GM21529 (cell line): Measurements from ENCODE around the gene HOXC13.

ENCODE experiments used
- ATAC-seq: cut with Tn5 transposase; IDR thresholded peaks from one replicate; pipeline ENCODE4 v1.9.1; 2021; ENCODE audit not compliant: unreplicated experiment

The HOXC13 gene

GRCh38 chr12:53980104-53980801 lies 41.6 kb downstream of the HOXC13 start:
- no peak for ATAC-seq

GRCh38 chr12:53980802-53981496 lies 42.3 kb downstream of the HOXC13 start:
- ATAC-seq: no peak

DNA sequence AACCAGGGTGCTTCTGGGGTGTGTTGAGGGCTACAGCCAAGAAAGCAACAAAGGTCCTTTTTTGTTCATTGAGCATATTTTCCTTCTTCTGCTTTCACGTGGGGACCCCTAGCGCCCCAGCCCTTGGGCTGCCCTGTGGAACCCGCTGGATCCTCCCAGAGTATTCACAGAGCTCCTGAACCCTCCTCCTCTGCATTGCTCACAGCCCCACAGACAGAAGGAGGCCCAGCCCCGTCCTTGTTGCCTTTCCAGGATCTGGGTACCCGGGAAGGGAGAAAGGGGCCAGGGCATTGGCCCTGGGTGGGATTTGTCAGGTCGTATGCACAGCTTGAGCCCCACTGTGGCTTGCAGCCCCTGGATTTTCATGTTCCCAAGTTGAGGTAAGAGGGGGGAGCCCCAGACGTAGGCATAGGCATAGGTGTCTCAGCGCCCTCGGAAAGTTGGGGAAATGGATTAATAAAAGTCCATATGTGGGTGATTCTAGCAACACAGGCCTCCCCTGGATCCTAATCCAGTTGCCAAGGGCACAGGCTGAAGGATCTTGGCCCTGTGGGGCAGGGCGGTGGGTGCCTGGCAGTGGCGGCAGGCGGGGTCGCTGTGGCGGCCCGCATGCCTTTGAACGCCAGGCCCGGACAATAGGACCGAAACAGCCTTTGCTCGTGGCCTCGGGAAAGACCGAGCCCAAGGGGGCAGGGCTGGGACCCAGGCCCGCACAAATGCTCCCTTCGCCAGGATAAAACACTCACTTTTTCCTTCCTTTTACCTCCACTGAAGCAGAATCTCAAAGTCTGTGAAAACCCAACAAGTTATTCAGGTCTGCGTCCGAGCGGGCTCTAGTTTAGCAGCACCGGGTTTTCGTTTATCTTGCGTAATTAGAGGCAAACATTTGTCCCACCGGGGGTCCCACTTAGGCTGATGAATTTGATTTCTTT lies 43.3 kb downstream of the HOXC13 start:
- no peak for ATAC-seq

DNA sequence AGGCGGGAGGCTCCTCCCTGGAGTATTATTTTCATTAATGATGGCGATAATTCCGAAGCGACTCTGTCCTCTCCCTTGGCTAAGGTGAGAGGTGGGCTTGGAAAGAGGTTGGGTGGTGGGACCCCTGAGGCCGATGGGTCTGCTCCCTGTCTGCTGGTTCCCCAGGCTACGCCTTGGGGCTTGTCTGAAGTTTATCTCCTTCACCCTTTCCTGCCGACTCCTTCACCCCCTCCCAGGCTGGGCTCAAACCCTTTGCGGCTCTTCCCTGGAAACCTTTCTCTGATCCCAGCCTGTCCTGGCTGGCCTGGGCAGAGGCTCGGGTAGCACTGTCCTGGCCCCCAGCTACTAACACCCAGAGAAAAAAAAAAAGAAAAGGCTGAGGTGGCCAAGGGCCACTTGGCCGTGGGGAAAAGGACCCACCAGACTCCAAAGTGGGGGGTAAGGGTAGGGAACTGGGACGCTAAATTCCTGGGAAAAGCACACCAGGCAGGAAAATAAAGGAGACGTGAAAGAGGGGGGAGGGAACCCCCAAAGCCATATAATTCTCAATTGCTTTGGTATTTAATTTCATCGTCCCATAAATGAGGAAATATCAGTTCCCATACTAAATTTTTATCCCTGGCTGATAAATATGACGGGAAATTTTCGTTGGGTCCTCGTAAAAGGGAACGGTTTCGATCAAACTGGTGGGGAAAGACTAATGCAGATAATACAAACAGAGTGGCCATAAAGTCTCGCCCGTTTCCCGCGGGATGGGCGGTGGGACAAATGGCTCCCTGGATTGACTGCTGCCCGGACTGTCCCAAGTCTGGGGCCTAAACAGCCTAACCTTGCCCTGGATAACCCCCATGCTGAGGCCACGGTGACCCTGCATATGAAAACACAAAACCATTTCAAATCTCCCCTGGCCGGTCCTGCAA lies 44.3 kb downstream of the HOXC13 start:
- no peak for ATAC-seq

- ATAC-seq: no peak
Observed at GRCh38 chr12:53983568-53983949, 44.9 kb downstream of the HOXC13 start.

- ATAC-seq: no peak
Observed at GRCh38 chr12:53983950-53984572, 45.4 kb downstream of the HOXC13 start.

DNA sequence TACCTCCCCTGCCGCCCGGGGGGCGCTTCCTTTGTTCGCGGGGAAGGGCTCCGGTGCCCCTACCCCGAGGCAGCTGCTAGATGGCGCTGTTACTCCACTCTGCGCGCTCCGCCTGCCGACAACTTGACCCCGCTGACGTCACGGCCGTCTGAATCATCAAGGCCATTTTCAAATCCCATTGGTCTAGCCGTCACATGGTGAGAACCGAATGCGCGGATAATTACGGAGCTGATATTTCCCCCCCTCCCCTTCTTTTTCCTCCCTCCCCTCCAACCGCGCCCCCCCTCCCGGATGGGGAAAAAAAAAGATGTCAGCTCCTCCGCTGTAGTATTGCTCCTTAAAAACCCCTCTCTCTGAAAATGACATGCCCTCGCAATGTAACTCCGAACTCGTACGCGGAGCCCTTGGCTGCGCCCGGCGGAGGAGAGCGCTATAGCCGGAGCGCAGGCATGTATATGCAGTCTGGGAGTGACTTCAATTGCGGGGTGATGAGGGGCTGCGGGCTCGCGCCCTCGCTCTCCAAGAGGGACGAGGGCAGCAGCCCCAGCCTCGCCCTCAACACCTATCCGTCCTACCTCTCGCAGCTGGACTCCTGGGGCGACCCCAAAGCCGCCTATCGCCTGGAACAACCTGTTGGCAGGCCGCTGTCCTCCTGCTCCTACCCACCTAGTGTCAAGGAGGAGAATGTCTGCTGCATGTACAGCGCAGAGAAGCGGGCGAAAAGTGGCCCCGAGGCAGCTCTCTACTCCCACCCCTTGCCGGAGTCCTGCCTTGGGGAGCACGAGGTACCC lies 46.5 kb downstream of the HOXC13 start, which contains the start of gene HOXC10:
HOXC10 (plus strand) TSS at position 246 of the 791 bp plus-strand sequence; CDS start at position 360, 114 bp downstream.
- ATAC-seq: no peak

DNA sequence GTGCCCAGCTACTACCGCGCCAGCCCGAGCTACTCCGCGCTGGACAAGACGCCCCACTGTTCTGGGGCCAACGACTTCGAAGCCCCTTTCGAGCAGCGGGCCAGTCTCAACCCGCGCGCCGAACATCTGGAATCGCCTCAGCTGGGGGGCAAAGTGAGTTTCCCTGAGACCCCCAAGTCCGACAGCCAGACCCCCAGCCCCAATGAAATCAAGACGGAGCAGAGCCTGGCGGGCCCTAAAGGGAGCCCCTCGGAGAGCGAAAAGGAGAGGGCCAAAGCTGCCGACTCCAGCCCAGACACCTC lies 47.0 kb downstream of the HOXC13 start:
- ATAC-seq: no peak

DNA sequence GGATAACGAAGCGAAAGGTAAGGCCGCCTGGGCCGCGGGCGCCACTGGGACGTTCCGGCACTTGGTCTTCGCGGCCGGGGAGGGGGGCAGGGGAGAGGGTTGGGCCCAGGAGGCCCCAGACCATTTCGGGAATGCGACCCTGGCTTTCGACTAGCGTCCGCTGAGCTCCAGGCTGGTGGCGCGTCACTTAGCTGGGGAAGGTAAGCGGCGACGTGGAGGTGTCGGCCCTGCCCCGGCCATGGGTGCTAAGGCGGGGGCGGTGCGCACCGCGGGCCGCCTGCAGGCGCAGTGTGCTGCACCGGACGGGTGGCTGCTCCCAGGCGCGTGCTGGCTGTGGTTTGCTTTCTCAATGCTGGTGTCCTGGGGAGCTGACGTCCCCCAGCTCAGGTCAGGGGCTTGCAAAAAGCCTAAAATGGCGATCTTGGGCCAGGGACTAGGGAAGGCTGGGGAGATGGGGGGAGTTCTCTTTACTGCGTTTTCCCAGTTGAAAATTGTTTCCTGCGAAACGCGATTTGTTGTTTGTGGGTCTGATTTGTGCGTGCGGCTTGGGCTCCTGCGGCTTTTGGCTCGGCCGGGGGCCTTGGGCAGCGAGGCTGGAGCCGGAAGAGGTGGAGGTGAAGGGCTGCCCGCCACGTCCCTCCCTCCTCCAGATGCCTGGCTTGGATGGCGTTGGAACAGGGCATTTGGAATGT lies 47.5 kb downstream of the HOXC13 start:
- no peak for ATAC-seq

GRCh38 chr12:53986686-53987483 lies 48.3 kb downstream of the HOXC13 start:
- ATAC-seq: no peak

DNA sequence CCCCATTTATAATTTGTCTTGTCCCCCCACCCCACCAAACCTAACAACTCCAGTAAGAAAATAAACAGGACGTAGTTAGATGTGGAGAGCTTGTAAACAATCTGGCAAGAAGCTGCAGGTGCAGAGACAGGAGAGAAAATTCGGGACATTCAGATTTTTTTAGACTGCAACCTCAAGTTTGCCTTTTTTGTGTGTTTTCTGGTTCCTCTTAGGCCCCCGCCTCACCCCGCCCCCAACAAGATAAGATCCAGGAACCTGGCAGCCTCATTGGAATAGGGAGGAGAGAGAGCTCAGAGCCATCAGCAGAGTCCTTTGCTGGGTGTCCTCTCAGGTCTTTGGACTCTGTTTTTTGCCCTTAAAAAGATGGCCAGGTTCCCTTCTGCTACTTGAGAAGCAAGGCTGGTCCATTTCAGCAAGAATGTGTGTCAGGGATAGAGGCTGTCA lies 49.2 kb downstream of the HOXC13 start:
- ATAC-seq: no peak

- no peak for ATAC-seq
Observed at GRCh38 chr12:53988541-53989226, 50.1 kb downstream of the HOXC13 start.

DNA sequence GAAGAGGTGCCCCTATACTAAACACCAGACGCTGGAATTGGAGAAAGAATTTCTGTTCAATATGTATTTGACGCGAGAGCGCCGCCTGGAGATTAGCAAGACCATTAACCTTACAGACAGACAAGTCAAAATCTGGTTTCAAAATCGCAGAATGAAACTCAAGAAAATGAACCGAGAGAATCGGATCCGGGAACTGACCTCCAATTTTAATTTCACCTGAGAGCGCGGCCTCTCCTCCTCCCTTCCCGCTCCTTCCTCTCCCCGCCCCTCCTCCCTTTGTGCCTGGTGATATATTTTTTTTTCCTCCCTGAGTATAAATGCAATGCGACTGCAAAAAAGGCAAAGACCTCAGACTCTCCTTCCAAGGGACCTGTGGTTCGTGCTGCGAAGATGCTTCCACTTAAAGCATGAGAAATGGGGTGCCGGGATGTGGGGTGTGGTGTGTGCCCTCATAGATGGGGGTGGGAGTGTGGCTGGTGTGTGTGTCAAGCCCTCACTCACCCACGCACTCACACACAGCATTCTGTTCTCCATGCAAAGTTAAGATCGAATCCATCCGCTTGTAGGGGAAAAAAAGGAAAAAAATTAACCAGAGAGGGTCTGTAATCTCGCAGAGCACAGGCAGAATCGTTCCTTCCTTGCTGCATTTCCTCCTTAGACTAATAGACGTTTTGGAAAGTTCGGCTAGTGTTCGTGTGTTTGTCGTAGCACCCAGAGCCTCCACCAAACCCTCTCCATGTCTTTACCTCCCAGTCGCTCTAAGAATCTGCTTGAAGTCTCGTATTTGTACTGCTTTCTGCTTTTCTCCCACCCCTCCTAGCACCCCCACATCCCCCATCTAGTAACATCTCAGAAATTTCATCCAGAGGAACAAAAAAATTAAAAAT lies 50.8 kb downstream of the HOXC13 start:
- no peak for ATAC-seq

DNA sequence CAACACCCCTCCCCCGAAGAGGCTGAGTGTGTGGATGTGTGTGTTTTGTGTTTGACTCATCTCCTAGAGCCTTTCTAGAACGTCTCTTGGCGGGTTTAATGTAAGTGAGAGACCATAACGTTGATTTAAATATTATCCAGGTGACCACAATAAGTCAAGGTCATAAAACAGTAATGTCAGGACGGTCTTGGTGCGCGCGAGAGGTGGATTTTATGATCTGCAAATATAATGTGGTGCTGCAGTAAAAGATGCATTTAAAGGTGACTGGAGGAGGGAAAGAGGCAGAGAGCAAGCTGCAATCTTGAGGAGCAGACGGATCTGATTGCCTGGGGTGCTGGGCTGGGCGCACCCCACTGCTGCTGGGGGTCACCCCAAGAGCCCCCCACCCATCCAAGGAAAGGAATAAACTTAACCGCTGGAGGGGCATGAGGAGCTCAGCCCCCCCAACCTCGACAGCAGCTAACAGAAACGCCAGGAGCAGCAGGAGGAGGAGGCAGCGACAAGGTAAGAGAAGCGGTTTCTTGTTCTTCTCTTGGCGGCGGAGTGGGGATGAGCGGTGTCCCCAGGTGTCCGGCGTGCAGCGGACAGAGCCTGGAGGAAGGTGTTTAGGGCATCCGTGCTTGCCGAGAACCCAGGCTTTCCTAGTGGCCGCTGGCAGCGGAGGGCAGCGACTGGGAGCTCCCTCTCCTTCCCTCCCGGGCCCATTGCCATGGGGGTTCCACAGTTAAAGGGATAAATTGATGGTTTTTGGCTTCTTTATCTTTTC lies 51.9 kb downstream of the HOXC13 start:
- no peak for ATAC-seq

- ATAC-seq: no peak
Observed at GRCh38 chr12:53991077-53991460, 52.4 kb downstream of the HOXC13 start.
